ENCODE data around the gene DPM3. TPM values are rescaled to one million over a fixed set of nuclear protein-coding genes. Genes with fewer than 3 reads are reported as not detected.

DPM3 gene
- total and polyA plus RNA-seq, 9 of the 15 experiments (the other 6 are each of a cell fraction or from before 2014, with no cell fraction given): 3.7 to 120 (median 36.4) TPM

- TF ChIP-seq ZNF639 (CRISPR knock-in tag; conservative IDR thresholded peaks at IDR 0.05 in 1 of 2, IDR thresholded peaks at IDR 0.05 in 1 of 2): peak in 1 of 2 experiments; percentile 77; a peak in 2 of 4 replicates
- peak; percentile 67; the same call in 1 of the 2 replicates for TF ChIP-seq GMEB1 (CRISPR knock-in tag; IDR thresholded peaks at IDR 0.05)
- peak; percentile 67 for TF ChIP-seq CXXC5 (CRISPR knock-in tag; IDR thresholded peaks at IDR 0.05)
- TF ChIP-seq JUND (IDR thresholded peaks at IDR 0.05; ENCODE audit: borderline replicate concordance, low read depth, low read length): peak; percentile 25; the same call in 1 of the 2 replicates
- TF ChIP-seq JUND (tag; IDR thresholded peaks at IDR 0.05; ENCODE audit: borderline replicate concordance, low read depth, low read length): no peak; the same call in 2 of the 3 replicates
- no peak for TF ChIP-seq TCF15 (CRISPR knock-in tag; IDR thresholded peaks at IDR 0.05)
- peak; percentile 55; the same call in 1 of the 2 replicates for TF ChIP-seq ZNF431 (CRISPR knock-in tag; IDR thresholded peaks at IDR 0.05)
- TF ChIP-seq ZNF766 (CRISPR knock-in tag; conservative IDR thresholded peaks at IDR 0.05): peak; percentile 78; the same call in 1 of the 2 replicates
- TF ChIP-seq AFF4 (CRISPR knock-in tag; IDR thresholded peaks at IDR 0.05): peak; percentile 66; the same call in 1 of the 2 replicates
- no peak for TF ChIP-seq ELF2 (CRISPR knock-in tag; IDR thresholded peaks at IDR 0.05)
- peak; percentile 94 for TF ChIP-seq POLR2A (conservative IDR thresholded peaks at IDR 0.05)
- no peak for TF ChIP-seq MCM3 (IDR thresholded peaks at IDR 0.05)
- no peak; the same call in none of the 2 replicates for TF ChIP-seq ZBTB12 (CRISPR knock-in tag; IDR thresholded peaks at IDR 0.05)
- no peak for TF ChIP-seq NFE2 (IDR thresholded peaks at IDR 0.05; ENCODE audit: low read depth)
- 0 out of 2 replicates have a peak, but pooled peaks have one; percentile 13 for TF ChIP-seq ZBED1 (IDR thresholded peaks at IDR 0.05)
- TF ChIP-seq MYNN (IDR thresholded peaks at IDR 0.05): peak; percentile 41; the same call in 1 of the 2 replicates
- TF ChIP-seq MYNN (CRISPR knock-in tag; IDR thresholded peaks at IDR 0.05): no peak
- peak; percentile 89 for TF ChIP-seq GTF2E2 (tag; IDR thresholded peaks at IDR 0.05)
Measured at GRCh38 chr1:155135415-155136028, 4.8 kb downstream of the DPM3 start, which contains the start of gene SLC50A1 (continued).

Data from K562 (cell line).